ENCODE measurements around the gene SCD5.

SCD5 gene

DNA sequence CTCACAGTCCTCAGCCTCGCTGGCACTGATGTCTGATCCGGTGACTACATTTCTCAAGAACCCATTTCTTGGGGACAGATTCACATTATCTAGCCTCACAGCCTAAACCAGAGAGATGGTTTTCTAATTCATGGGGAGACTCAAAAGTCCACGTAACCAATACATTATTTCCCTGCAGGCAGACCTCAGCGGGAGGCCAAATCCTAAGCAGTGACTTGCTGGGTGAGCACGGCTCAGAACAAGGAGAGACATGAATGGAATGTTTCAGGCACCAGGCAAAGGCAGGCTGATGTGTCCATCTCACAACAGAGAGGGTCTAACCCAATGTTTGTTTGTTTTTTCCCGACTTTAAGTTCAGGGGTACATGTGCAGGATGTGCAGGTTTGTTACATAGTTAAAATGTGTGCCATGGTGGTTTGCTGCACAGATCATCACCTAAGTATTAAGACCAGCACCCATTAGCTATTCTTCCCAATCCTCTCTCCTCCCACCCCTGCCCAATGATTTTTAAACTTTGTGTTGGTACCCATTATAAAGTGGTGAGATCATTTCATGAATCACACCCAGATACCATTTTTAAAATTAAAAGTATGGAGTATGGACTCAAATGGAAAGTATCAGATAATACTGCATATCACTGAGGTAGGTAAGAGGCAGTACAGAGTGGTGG, 53.3 kb downstream of the SCD5 start:
- H3K4me3 ChIP-seq (ENCODE audit: low read length), result no peak overlapping the region
- no peak overlapping the region for H3K27ac ChIP-seq (ENCODE audit: low read length)
- H3K9me3 ChIP-seq (replicated peaks; ENCODE audit: insufficient read depth, low read length), result no peaks in the 10 kb centered on the region
- no peak for DNase-seq
- H4K20me1 ChIP-seq (ENCODE audit: insufficient read depth, low read length), result no peaks in the 10 kb centered on the region
- no peaks in the 10 kb centered on the region for H3K9me2 ChIP-seq (replicated peaks; ENCODE audit: insufficient read depth, low read length)
- TF ChIP-seq EZH2 (optimal IDR thresholded peaks at IDR 0.05; ENCODE audit: low read depth, low read length), result no peak
- TF ChIP-seq EZH2phosphoT487 (IDR thresholded peaks at IDR 0.05; ENCODE audit: low read length), result no peak
- TF ChIP-seq, protein P1, sequence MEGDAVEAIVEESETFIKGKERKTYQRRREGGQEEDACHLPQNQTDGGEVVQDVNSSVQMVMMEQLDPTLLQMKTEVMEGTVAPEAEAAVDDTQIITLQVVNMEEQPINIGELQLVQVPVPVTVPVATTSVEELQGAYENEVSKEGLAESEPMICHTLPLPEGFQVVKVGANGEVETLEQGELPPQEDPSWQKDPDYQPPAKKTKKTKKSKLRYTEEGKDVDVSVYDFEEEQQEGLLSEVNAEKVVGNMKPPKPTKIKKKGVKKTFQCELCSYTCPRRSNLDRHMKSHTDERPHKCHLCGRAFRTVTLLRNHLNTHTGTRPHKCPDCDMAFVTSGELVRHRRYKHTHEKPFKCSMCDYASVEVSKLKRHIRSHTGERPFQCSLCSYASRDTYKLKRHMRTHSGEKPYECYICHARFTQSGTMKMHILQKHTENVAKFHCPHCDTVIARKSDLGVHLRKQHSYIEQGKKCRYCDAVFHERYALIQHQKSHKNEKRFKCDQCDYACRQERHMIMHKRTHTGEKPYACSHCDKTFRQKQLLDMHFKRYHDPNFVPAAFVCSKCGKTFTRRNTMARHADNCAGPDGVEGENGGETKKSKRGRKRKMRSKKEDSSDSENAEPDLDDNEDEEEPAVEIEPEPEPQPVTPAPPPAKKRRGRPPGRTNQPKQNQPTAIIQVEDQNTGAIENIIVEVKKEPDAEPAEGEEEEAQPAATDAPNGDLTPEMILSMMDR (IDR thresholded peaks at IDR 0.05; ENCODE audit: low read length), result no peak
- no peaks in the 10 kb centered on the region for H3K36me3 ChIP-seq (replicated peaks; ENCODE audit: insufficient read depth, low read length)
- H3K4me2 ChIP-seq (ENCODE audit: low read depth, low read length), result no peak overlapping the region
- no peaks in the 10 kb centered on the region for H3F3A ChIP-seq (ENCODE audit: insufficient read depth, low read length)
- H2AFZ ChIP-seq (ENCODE audit: low read length), result no peak overlapping the region
- H3K27me3 ChIP-seq (replicated peaks; ENCODE audit: insufficient read depth, low read length), result no peaks in the 10 kb centered on the region
- H3K9ac ChIP-seq (ENCODE audit: low read length), result no peak overlapping the region
- H3K79me2 ChIP-seq (ENCODE audit: low read length), result no peaks in the 10 kb centered on the region
- H3K4me1 ChIP-seq (ENCODE audit: low read length), result no peaks in the 10 kb centered on the region

DNA sequence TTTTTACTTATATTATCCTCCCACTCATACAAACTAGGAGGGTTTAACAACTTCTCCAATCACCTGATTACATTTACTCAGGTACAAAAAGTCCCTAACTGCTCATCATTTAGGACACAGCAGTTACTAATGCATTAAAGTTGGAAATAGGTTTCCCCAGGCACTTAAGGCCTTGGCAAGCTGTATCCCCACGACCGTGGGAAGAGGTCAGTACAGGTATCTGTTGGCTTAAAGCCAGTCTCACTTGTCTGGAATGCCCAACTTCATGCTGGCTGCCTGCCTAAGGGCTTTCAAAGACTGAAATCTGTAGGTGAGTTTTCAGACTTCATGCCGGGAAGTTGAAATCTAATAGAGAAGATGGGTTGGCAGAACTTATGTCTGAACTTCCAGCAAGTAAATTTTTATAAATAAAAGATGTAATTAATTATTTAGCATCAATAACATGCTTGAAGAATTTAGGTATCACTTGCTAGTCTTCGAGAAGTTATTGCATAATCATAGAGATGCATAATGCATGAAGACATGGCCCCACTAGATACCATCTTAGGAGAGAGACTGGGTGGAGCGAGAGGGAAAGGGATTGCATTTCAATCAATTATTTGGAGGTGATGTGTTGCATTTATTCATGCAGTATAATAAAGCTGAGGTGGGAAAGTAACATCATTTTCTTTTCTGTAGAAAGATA, 54.2 kb downstream of the SCD5 start:
- Histone ChIP-seq H3K4me1 (ENCODE audit: low read length) (no peaks in the 10 kb centered on the region), H3K9me2 (replicated peaks; ENCODE audit: insufficient read depth, low read length) (no peaks in the 10 kb centered on the region), H3F3A (ENCODE audit: insufficient read depth, low read length) (no peaks in the 10 kb centered on the region), H3K9me3 (replicated peaks; ENCODE audit: insufficient read depth, low read length) (no peaks in the 10 kb centered on the region), H3K27me3 (replicated peaks; ENCODE audit: insufficient read depth, low read length) (no peaks in the 10 kb centered on the region), H3K4me2 (ENCODE audit: low read depth, low read length) (no peak overlapping the region), H3K27ac (ENCODE audit: low read length) (no peak overlapping the region), H3K36me3 (replicated peaks; ENCODE audit: insufficient read depth, low read length) (no peaks in the 10 kb centered on the region), H4K20me1 (ENCODE audit: insufficient read depth, low read length) (no peaks in the 10 kb centered on the region), H2AFZ (ENCODE audit: low read length) (no peak overlapping the region), H3K4me3 (ENCODE audit: low read length) (no peak overlapping the region), H3K9ac (ENCODE audit: low read length) (no peak overlapping the region), H3K79me2 (ENCODE audit: low read length) (no peaks in the 10 kb centered on the region)
- no peak for TF ChIP-seq EZH2phosphoT487 (IDR thresholded peaks at IDR 0.05; ENCODE audit: low read length)
- TF ChIP-seq, protein P1 (IDR thresholded peaks at IDR 0.05; ENCODE audit: low read length), result no peak
- TF ChIP-seq EZH2 (optimal IDR thresholded peaks at IDR 0.05; ENCODE audit: low read depth, low read length), result no peak
- DNase-seq, result no peak

DNA sequence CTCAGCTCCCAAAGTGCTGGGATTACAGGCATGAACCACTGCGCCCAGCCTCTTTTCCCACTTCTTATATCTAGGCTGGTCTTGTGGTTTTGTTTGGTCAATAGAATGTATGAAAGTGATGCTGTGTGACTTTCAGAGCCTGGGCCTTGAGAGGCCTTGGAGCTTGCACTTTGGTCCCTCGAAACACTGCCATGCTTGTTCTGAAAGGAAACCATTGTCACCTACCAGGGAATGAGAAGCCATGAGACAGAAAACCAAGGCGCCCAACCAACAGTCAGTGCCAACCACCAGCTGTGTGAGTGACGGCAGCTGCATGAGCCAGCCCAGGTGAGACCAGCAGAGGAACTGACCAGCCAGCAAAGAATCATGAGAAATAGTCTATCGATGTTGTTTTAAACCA, 57.4 kb downstream of the SCD5 start:
- H3K9me3 ChIP-seq (replicated peaks; ENCODE audit: insufficient read depth, low read length), result no peaks in the 10 kb centered on the region

More for the DNA sequence above, 57.4 kb downstream of the SCD5 start:
- Histone ChIP-seq H3K27ac (ENCODE audit: low read length) (no peak overlapping the region), H3K36me3 (replicated peaks; ENCODE audit: insufficient read depth, low read length) (no peaks in the 10 kb centered on the region), H4K20me1 (ENCODE audit: insufficient read depth, low read length) (no peaks in the 10 kb centered on the region), H3K4me2 (ENCODE audit: low read depth, low read length) (no peak overlapping the region), H3K4me3 (ENCODE audit: low read length) (no peak overlapping the region), H3K79me2 (ENCODE audit: low read length) (no peaks in the 10 kb centered on the region), H3F3A (ENCODE audit: insufficient read depth, low read length) (no peaks in the 10 kb centered on the region), H3K27me3 (replicated peaks; ENCODE audit: insufficient read depth, low read length) (no peaks in the 10 kb centered on the region), H2AFZ (ENCODE audit: low read length) (no peak overlapping the region), H3K9ac (ENCODE audit: low read length) (no peak overlapping the region), H3K9me2 (replicated peaks; ENCODE audit: insufficient read depth, low read length) (no peaks in the 10 kb centered on the region), H3K4me1 (ENCODE audit: low read length) (no peaks in the 10 kb centered on the region)
- TF ChIP-seq EZH2phosphoT487 (IDR thresholded peaks at IDR 0.05; ENCODE audit: low read length) (no peak), EZH2 (optimal IDR thresholded peaks at IDR 0.05; ENCODE audit: low read depth, low read length) (no peak)
- TF ChIP-seq, protein P1 (IDR thresholded peaks at IDR 0.05; ENCODE audit: low read length), result no peak
- no peak for DNase-seq
